NB4 (cell line): ENCODE data around the gene CHST6.
"Not testable (repeated sequence)": the region's sequence is repeated elsewhere in the genome, so short reads cannot be mapped to it uniquely, and the experiment has no call there.

Experiments used
- MYC ChIP-seq: IDR thresholded peaks from 2 replicates; pipeline ENCODE4 v1.6.1; 2011; ENCODE audit warnings: low read depth, low read length
- POLR2A ChIP-seq: IDR thresholded peaks from 2 replicates; pipeline ENCODE4 v1.6.1; 2011; ENCODE audit warnings: mild to moderate bottlenecking; ENCODE audit not compliant: insufficient read length; ENCODE audit errors: extremely low read depth
- TF ChIP-seq, protein P1 (sequence below): IDR thresholded peaks from one replicate; pipeline ENCODE4 v1.5.1; 2012; ENCODE audit warnings: low read depth, low read length

DNA sequence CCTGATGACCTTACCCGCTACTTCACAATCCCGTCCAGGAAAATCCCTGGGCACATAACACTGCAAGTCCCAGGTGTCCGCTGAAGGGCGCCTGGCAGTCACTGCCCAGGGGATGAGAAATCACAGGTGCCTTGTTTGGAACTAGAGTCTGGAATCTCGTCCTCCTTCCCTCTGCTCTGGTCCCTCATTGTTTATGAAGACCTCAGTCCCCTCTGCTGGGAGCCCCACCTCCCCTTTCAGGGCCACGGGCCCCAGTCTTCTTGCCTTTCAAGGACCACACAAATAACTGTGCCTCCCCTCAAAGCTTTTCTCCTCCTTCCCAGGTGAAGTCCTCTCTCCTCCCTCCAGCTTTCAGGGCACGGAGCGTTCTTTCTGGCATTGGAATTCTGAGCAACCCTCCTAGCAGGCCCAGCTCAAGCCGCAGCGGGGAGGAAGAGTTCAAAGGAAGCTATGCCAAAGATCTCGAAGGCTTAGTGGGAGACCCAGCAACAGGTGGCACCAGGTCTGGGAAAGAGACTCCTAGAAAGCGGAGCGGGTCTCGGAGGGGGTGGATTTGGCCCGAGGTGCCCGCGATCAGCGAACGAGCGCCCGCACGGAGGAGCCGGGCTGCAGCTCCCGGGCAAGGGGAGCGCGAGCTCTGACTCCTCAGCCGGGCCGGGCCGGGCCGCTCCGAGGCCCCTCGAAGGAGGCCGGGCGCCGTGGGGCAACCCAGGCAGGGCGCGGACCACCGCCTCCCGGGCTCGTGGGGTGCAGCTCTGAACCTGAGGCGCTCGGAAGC, 21.1 kb upstream of the CHST6 start:
- TF ChIP-seq, protein P1, sequence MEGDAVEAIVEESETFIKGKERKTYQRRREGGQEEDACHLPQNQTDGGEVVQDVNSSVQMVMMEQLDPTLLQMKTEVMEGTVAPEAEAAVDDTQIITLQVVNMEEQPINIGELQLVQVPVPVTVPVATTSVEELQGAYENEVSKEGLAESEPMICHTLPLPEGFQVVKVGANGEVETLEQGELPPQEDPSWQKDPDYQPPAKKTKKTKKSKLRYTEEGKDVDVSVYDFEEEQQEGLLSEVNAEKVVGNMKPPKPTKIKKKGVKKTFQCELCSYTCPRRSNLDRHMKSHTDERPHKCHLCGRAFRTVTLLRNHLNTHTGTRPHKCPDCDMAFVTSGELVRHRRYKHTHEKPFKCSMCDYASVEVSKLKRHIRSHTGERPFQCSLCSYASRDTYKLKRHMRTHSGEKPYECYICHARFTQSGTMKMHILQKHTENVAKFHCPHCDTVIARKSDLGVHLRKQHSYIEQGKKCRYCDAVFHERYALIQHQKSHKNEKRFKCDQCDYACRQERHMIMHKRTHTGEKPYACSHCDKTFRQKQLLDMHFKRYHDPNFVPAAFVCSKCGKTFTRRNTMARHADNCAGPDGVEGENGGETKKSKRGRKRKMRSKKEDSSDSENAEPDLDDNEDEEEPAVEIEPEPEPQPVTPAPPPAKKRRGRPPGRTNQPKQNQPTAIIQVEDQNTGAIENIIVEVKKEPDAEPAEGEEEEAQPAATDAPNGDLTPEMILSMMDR: not testable (repeated sequence)
- TF ChIP-seq POLR2A, MYC: not testable (repeated sequence)
